Measurements from ENCODE around the gene ZNF625. TPM values are rescaled to one million over a fixed set of nuclear protein-coding genes. Genes with fewer than 3 reads are reported as not detected.

ZNF625 gene
- total RNA-seq, 1 experiment from 2014 or later = 30.7 TPM

DNA sequence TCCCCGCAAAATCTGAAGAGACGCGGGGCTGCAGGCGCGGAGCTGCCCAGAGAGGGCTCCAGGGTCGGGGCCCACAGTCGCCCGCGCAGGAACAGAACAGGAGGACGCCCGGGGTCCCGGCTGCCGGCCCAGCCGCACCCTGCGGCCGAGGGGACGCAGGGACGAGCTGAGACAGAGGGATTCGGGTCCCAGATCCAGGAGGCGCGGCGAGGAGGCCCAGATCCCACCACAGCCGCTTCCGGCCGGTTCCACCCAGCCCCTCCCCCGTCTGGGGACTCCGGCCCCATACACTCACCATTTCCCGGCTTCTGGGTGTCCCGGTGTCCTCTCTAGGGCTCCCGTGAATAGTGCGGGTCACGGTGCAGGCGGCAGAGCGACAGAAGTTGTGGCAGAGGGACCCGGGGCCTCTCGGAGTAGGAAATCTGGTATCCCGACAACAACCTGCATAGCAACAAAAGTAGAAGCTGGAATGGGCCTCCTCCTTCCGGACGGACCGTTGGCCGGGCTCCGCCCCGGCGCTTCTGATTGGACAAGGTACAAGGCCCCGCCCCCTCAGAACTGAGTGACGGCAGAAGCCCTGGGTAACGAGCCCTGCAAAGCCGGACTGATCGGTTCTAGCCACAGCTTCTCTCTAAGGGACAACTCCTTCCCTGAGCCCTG, 16.5 kb downstream of the ZNF625 start, which contains the start of gene ZNF20:
Gene ZNF20 (minus strand): TSS at position 466 of the 660 bp plus-strand sequence. CDS start 168 bp downstream, at position 298.
- Mint-ChIP-seq H3K9me3 (peaks cover 30 to 34% of the 10 kb centered on the region in 2 experiments), H3K4me1 (peaks cover 27 to 31% of the 10 kb centered on the region in 2 experiments), H3K4me3 (peak within 1 kb of the TSS; percentile 94 to 96), H3K27ac (peak within 1 kb of the TSS; percentile 98 to 99 (median 99)), H3K36me3 (ENCODE audit: insufficient read depth in 1 of 3, low read depth in 3 of 3) (peaks cover 53 to 54% (median 54%) of the 10 kb centered on the region in 3 experiments), H3K27me3 (ENCODE audit: low read depth) (no peaks in the 10 kb centered on the region; the same call in 1 of the 2 replicates)
- WGBS (ENCODE audit: extremely low coverage, insufficient read length, low lambda C conversion rate) = no CpG with 5 or more reads among the region's 49 CpGs
- H4K8ac ChIP-seq (replicated peaks; ENCODE audit: insufficient read length, low read depth, low read length) = no peak within 1 kb of the TSS
- H3K56ac ChIP-seq (ENCODE audit: insufficient read length, low read depth, low read length) = no peak within 1 kb of the TSS
- H3T11ph ChIP-seq (ENCODE audit: low read length) = no peak within 1 kb of the TSS
- H3K79me1 ChIP-seq (ENCODE audit: insufficient read depth, low read depth, low read length, poor library complexity, severe bottlenecking) = no peaks in the 10 kb centered on the region
- no peaks in the 10 kb centered on the region for H3K27me3 ChIP-seq (ENCODE audit: insufficient read depth, low read length)
- TF ChIP-seq, protein P1, sequence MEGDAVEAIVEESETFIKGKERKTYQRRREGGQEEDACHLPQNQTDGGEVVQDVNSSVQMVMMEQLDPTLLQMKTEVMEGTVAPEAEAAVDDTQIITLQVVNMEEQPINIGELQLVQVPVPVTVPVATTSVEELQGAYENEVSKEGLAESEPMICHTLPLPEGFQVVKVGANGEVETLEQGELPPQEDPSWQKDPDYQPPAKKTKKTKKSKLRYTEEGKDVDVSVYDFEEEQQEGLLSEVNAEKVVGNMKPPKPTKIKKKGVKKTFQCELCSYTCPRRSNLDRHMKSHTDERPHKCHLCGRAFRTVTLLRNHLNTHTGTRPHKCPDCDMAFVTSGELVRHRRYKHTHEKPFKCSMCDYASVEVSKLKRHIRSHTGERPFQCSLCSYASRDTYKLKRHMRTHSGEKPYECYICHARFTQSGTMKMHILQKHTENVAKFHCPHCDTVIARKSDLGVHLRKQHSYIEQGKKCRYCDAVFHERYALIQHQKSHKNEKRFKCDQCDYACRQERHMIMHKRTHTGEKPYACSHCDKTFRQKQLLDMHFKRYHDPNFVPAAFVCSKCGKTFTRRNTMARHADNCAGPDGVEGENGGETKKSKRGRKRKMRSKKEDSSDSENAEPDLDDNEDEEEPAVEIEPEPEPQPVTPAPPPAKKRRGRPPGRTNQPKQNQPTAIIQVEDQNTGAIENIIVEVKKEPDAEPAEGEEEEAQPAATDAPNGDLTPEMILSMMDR (conservative IDR thresholded peaks at IDR 0.05) = no peak
- H3K14ac ChIP-seq (ENCODE audit: insufficient read depth, low read length) = peak within 1 kb of the TSS; percentile 60
- no peak within 1 kb of the TSS for H2BK120ac ChIP-seq (ENCODE audit: low read depth, low read length, poor library complexity, severe bottlenecking)
- no peak within 1 kb of the TSS for H2BK15ac ChIP-seq (ENCODE audit: low read depth, low read length)
- H3K23me2 ChIP-seq (ENCODE audit: insufficient read length, low read depth, low read length, poor library complexity, severe bottlenecking) = peaks cover 4% of the 10 kb centered on the region
- H4K5ac ChIP-seq (ENCODE audit: insufficient read length, low read depth, low read length) = no peak within 1 kb of the TSS
- peak; percentile 97 for DNase-seq
- H3K4ac ChIP-seq (ENCODE audit: low read depth, low read length) = no peak within 1 kb of the TSS
- H3K79me2 ChIP-seq (ENCODE audit: insufficient read depth, low read length) = no peaks in the 10 kb centered on the region; the same call in 1 of the 2 replicates
- H2BK12ac ChIP-seq (ENCODE audit: insufficient read length, low read depth, low read length) = no peak within 1 kb of the TSS
- H2AK5ac ChIP-seq (ENCODE audit: insufficient read length, low read length) = no peak within 1 kb of the TSS
- H3K23ac ChIP-seq (ENCODE audit: insufficient read length, low read depth, low read length) = no peak within 1 kb of the TSS
- no peak within 1 kb of the TSS for H2AFZ ChIP-seq (ENCODE audit: low read length)
- H3K9me3 ChIP-seq (ENCODE audit: control insufficient read depth, low read depth, low read length) = peaks cover 9% of the 10 kb centered on the region
- H3K9ac ChIP-seq (ENCODE audit: extremely low read depth, insufficient read length, low read length) = peak within 1 kb of the TSS; percentile 74
- peak within 1 kb of the TSS; percentile 79 for H3K18ac ChIP-seq (ENCODE audit: insufficient read length, low read depth, low read length)
- no peak within 1 kb of the TSS for H4K91ac ChIP-seq (ENCODE audit: insufficient read length, low read depth, low read length)
- peak within 1 kb of the TSS; percentile 27 for H3K27ac ChIP-seq (ENCODE audit: insufficient read length, low read depth, low read length)
- peak within 1 kb of the TSS; percentile 64 for H3K4me2 ChIP-seq (ENCODE audit: insufficient read depth, insufficient read length, low read length)
- H2BK5ac ChIP-seq (ENCODE audit: insufficient read length, low read length) = no peak within 1 kb of the TSS
- H4K20me1 ChIP-seq (ENCODE audit: control insufficient read depth, insufficient read depth, insufficient read length) = no peaks in the 10 kb centered on the region
- no peaks in the 10 kb centered on the region for H3K4me1 ChIP-seq (ENCODE audit: insufficient read depth, low read length)
- H2BK20ac ChIP-seq (ENCODE audit: low read depth, low read length, poor library complexity, severe bottlenecking) = no peak within 1 kb of the TSS
